ENCODE measurements around the gene SLC9A4. TPM values are rescaled to one million over a fixed set of nuclear protein-coding genes. Genes with fewer than 3 reads are reported as not detected.

The SLC9A4 gene
- total and polyA plus RNA-seq, 2 donors (not counting 1 experiment from before 2014, with no cell fraction given) = 0.20 TPM; not detected in 1

DNA sequence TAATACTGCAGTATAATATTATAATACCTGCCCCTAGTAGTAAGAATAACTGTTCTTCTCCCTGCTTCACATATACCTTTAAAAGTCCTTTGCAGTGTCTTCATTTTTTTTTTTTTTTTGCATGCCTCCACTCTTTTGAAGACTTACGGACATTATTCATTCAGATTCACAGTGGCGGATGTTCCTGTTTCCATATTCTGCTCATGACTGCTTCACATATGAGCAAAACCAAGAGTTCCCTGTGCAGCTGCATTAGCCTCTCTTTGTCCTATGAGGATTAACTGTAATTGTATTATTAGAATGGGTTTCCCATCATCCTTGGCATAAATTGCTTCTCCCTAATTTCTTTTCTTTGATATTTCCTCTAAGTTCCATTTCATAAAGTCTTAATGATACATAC, 37.3 kb upstream of the SLC9A4 start:
- peak overlapping the region; percentile 43 for H3K4me2 ChIP-seq (replicated peaks; ENCODE audit: low read depth, low read length, poor library complexity, severe bottlenecking)
- WGBS (ENCODE audit: insufficient coverage) = no CpG with 5 or more reads among the region's 2 CpGs
- ATAC-seq (ENCODE audit: low read depth) (no peak), DNase-seq (no peak)
- H4K20me1 ChIP-seq (ENCODE audit: control insufficient read depth, insufficient read depth, low read length, poor library complexity, severe bottlenecking) = no peaks in the 10 kb centered on the region
- no peak overlapping the region for H3K4me3 ChIP-seq (ENCODE audit: control extremely low read depth in 1 of 5, extremely low read depth in 1 of 5, insufficient read depth in 1 of 5, low read depth in 2 of 5, low read length in 4 of 5)
- Mint-ChIP-seq H3K4me3 (no peak overlapping the region), H3K9me3 (ENCODE audit: insufficient read depth) (no peaks in the 10 kb centered on the region), H3K27ac (no peak overlapping the region), H3K4me1 (peaks cover 21% of the 10 kb centered on the region), H3K27me3 (no peaks in the 10 kb centered on the region)
- H2AFZ ChIP-seq (ENCODE audit: insufficient read depth, low read depth, low read length, poor library complexity, severe bottlenecking) = no peak overlapping the region
- H3K36me3 ChIP-seq (replicated peaks in 1 of 2; ENCODE audit: control extremely low read depth in 1 of 2, control insufficient read depth in 1 of 2, extremely low read depth in 1 of 2, insufficient read depth in 2 of 2, low read length in 1 of 2) = no peaks in the 10 kb centered on the region
- intact Hi-C loops (cut with micrococcal nuclease) = no loop called here
- H3K9ac ChIP-seq (ENCODE audit: low read length) = peak overlapping the region; percentile 21
- H3K79me2 ChIP-seq (ENCODE audit: control insufficient read depth, insufficient read depth, low read length) = no peaks in the 10 kb centered on the region
- H3K27ac ChIP-seq (ENCODE audit: low read length in 2 of 2) = no peak overlapping the region
- H3K4me1 ChIP-seq (ENCODE audit: control insufficient read depth in 2 of 2, insufficient read depth in 2 of 2, low read length in 2 of 2) = peaks cover 9 to 11% of the 10 kb centered on the region in 2 donors
- TF ChIP-seq, protein P1, sequence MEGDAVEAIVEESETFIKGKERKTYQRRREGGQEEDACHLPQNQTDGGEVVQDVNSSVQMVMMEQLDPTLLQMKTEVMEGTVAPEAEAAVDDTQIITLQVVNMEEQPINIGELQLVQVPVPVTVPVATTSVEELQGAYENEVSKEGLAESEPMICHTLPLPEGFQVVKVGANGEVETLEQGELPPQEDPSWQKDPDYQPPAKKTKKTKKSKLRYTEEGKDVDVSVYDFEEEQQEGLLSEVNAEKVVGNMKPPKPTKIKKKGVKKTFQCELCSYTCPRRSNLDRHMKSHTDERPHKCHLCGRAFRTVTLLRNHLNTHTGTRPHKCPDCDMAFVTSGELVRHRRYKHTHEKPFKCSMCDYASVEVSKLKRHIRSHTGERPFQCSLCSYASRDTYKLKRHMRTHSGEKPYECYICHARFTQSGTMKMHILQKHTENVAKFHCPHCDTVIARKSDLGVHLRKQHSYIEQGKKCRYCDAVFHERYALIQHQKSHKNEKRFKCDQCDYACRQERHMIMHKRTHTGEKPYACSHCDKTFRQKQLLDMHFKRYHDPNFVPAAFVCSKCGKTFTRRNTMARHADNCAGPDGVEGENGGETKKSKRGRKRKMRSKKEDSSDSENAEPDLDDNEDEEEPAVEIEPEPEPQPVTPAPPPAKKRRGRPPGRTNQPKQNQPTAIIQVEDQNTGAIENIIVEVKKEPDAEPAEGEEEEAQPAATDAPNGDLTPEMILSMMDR (IDR thresholded peaks at IDR 0.05) = no peak
- no peak for TF ChIP-seq EZH2 (IDR thresholded peaks at IDR 0.05; ENCODE audit: borderline replicate concordance, insufficient read depth, low read depth, low read length, poor library complexity, severe bottlenecking)
- ChIA-PET CTCF (interaction anchor here (0.7 to 1.3 kb wide), 3 partner anchors 8 to 198 kb away, joined by 3 read pairs; no protein-coding TSS in a partner anchor), POLR2A (no interaction called here)
- peaks cover 0 to 4% (median 0%) of the 10 kb centered on the region in 3 donors for H3K9me3 ChIP-seq (ENCODE audit: control extremely low read depth in 1 of 3, control insufficient read depth in 2 of 3, insufficient read depth in 1 of 3, low read length in 2 of 3)
- no peaks in the 10 kb centered on the region for H3K27me3 ChIP-seq (replicated peaks in 1 of 4; ENCODE audit: control extremely low read depth in 1 of 4, control insufficient read depth in 3 of 4, insufficient read depth in 4 of 4, low read length in 3 of 4)

DNA sequence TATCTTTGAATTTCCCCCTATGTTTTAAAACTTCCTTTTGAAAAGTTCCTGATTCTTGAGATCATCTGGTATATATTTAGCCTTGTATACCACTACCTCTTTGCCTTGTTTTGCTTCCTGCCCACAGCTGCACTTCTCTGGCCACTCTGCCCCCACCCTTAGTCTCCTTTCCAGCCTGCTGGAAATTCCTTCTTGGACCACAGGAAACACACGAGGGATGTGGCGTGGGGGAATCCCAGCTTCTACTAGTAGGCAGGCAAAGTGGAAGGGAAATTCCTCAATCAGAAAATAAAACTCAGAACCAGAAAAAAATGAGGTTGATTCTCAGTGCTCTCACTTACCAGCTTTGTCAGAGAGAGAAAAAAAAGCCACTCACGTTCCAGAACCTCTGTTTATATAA, 36.7 kb upstream of the SLC9A4 start:
- ATAC-seq (ENCODE audit: low read depth) = no peak
- peaks cover 18% of the 10 kb centered on the region for H3K4me1 Mint-ChIP-seq
- intact Hi-C loops (cut with micrococcal nuclease) = no loop called here
- H2AFZ ChIP-seq (ENCODE audit: insufficient read depth, low read depth, low read length, poor library complexity, severe bottlenecking) = no peak overlapping the region
- H3K79me2 ChIP-seq (ENCODE audit: control insufficient read depth, insufficient read depth, low read length) = no peaks in the 10 kb centered on the region
- no CpG with 5 or more reads among the region's 3 CpGs for WGBS (ENCODE audit: insufficient coverage)
- H3K27me3 Mint-ChIP-seq = no peaks in the 10 kb centered on the region
- no peaks in the 10 kb centered on the region for H3K9me3 Mint-ChIP-seq (ENCODE audit: insufficient read depth)
- H3K4me2 ChIP-seq (replicated peaks; ENCODE audit: low read depth, low read length, poor library complexity, severe bottlenecking) = peak overlapping the region; percentile 43
- peak overlapping the region in 1 of 2 donors; percentile 9 for H3K27ac ChIP-seq (ENCODE audit: low read length in 2 of 2)
- H3K4me3 Mint-ChIP-seq = no peak overlapping the region
- no peaks in the 10 kb centered on the region for H3K36me3 ChIP-seq (replicated peaks in 1 of 2; ENCODE audit: control extremely low read depth in 1 of 2, control insufficient read depth in 1 of 2, extremely low read depth in 1 of 2, insufficient read depth in 2 of 2, low read length in 1 of 2)
- no peaks in the 10 kb centered on the region for H3K27me3 ChIP-seq (replicated peaks in 1 of 4; ENCODE audit: control extremely low read depth in 1 of 4, control insufficient read depth in 3 of 4, insufficient read depth in 4 of 4, low read length in 3 of 4)
- peak overlapping the region; percentile 21 for H3K9ac ChIP-seq (ENCODE audit: low read length)
- CTCF ChIA-PET = interaction anchor here (0.7 to 1.3 kb wide), 3 partner anchors 196 to 416 kb away, joined by 3 to 4 read pairs (median 3); no protein-coding TSS in a partner anchor
- POLR2A ChIA-PET = no interaction called here
- peaks cover 9 to 11% of the 10 kb centered on the region in 2 donors for H3K4me1 ChIP-seq (ENCODE audit: control insufficient read depth in 2 of 2, insufficient read depth in 2 of 2, low read length in 2 of 2)
- no peak for DNase-seq
- peaks cover 0 to 4% (median 0%) of the 10 kb centered on the region in 3 donors for H3K9me3 ChIP-seq (ENCODE audit: control extremely low read depth in 1 of 3, control insufficient read depth in 2 of 3, insufficient read depth in 1 of 3, low read length in 2 of 3)
- H3K4me3 ChIP-seq (ENCODE audit: control extremely low read depth in 1 of 5, extremely low read depth in 1 of 5, insufficient read depth in 1 of 5, low read depth in 2 of 5, low read length in 4 of 5) = no peak overlapping the region
- no peak for TF ChIP-seq EZH2 (IDR thresholded peaks at IDR 0.05; ENCODE audit: borderline replicate concordance, insufficient read depth, low read depth, low read length, poor library complexity, severe bottlenecking)
- TF ChIP-seq, protein P1 (IDR thresholded peaks at IDR 0.05) = no peak
- H3K27ac Mint-ChIP-seq = no peak overlapping the region
- H4K20me1 ChIP-seq (ENCODE audit: control insufficient read depth, insufficient read depth, low read length, poor library complexity, severe bottlenecking) = no peaks in the 10 kb centered on the region

Measured in B cell (primary cell).